Stomach smooth muscle (tissue), 2 donors: ENCODE results near the gene PLEKHA8.

Source experiments
- H3K27ac ChIP-seq: one replicate; pipeline ENCODE4 v1.7.0; 2013; ENCODE audit warnings: mild to moderate bottlenecking, low read length, inconsistent platforms
- H3K27me3 ChIP-seq, 2 donors: one replicate each; pipeline ENCODE4 v1.7.0; 2013; ENCODE audit warnings: low read length in 2 of 2; ENCODE audit not compliant: insufficient read depth in 2 of 2, control insufficient read depth in 1 of 2
- H3K36me3 ChIP-seq, 2 donors: one replicate each; pipeline ENCODE4 v1.7.0; 2013; ENCODE audit warnings: low read length in 2 of 2; ENCODE audit not compliant: control insufficient read depth in 2 of 2, insufficient read depth in 2 of 2
- H3K4me1 ChIP-seq: one replicate; pipeline ENCODE4 v1.7.0; 2013; ENCODE audit warnings: low read length; ENCODE audit not compliant: control insufficient read depth, insufficient read depth
- H3K4me3 ChIP-seq, 2 donors: one replicate each; pipeline ENCODE4 v1.7.0; 2013; ENCODE audit warnings: low read length in 2 of 2
- H3K9ac ChIP-seq, 2 donors: one replicate each; pipeline ENCODE4 v1.7.0; 2013; ENCODE audit warnings: low read length in 2 of 2, mild to moderate bottlenecking in 1 of 2
- H3K9me3 ChIP-seq, 2 donors: one replicate each; pipeline ENCODE4 v1.7.0; 2013; ENCODE audit warnings: low read length in 2 of 2; ENCODE audit not compliant: control insufficient read depth in 2 of 2
- donor health status: healthy.
- donor health status: Pancreatic carcinoma.

PLEKHA8 gene

DNA sequence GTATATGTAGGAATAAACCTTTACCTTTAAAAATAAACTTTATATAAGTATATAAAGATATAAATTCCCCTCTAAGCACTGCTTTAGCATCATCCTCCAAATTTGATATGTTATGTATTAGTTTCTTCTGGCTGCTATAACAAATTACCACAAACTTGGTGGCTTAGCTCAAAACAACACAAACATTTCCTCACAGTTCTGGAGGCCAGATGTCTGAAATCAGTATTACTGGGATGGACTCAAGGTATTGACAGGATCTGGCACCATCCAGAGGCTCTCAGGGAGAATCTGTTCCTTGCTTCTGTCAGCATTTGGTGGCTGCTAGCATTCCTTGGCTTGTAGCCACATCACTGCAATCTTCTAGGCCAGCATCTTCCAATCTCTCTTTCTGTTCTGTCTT is 31.9 kb upstream of the PLEKHA8 start:
- Histone ChIP-seq H3K9ac (no peak overlapping the region), H3K36me3 (no peaks in the 10 kb centered on the region), H3K4me1 (no peaks in the 10 kb centered on the region), H3K27ac (no peak overlapping the region), H3K4me3 (no peak overlapping the region), H3K27me3 (no peaks in the 10 kb centered on the region), H3K9me3 (peaks cover 0 to 3% of the 10 kb centered on the region in 2 donors)

DNA sequence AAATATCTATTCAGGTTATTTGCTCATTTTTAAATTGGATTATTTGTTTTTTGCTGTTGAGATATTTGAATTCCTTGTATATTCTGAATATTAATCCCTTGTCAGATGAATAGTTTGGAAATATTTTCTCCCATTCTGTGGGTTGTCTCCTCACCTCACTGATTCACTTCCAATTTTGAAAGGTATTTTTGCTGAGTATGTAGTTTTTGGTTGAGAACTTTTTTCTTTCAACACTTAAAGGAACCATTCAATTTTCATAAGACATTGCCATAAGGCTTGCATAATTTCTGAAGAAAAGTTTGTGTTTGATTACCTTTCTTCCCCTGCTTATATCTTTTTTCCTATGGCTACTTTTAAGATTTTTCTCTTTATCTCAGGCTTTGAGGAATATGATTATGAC is 29.7 kb upstream of the PLEKHA8 start:
- no peak overlapping the region for H3K4me3 ChIP-seq
- peaks cover 0 to under 1% of the 10 kb centered on the region in 2 donors for H3K9me3 ChIP-seq
- no peaks in the 10 kb centered on the region for H3K36me3 ChIP-seq
- no peak overlapping the region for H3K9ac ChIP-seq
- no peaks in the 10 kb centered on the region for H3K27me3 ChIP-seq
- no peak overlapping the region for H3K27ac ChIP-seq
- H3K4me1 ChIP-seq, result no peaks in the 10 kb centered on the region

DNA sequence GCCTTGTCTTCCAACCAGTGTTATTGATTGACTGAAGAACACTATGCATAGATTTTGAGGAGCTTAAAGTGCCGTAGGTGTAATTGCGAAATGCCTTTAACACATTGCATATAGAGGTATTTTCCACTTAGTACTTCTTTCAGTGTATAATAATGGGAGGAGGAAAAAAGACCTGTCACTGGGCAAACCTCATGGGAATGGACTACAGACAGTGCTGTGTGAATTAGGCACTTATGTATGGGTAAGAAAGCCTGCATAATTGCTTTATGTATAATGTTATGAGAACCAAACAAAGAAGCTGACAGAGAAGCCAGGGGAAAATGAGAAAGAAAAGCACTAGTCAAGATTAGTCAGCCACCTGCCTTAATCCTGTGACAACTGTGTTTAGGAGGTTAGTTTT is 26.2 kb upstream of the PLEKHA8 start:
- no peak overlapping the region for H3K9ac ChIP-seq
- H3K4me3 ChIP-seq, result no peak overlapping the region
- H3K27me3 ChIP-seq, result no peaks in the 10 kb centered on the region
- H3K4me1 ChIP-seq, result no peaks in the 10 kb centered on the region
- H3K36me3 ChIP-seq, result no peaks in the 10 kb centered on the region
- H3K27ac ChIP-seq, result no peak overlapping the region
- H3K9me3 ChIP-seq, result no peaks in the 10 kb centered on the region

DNA sequence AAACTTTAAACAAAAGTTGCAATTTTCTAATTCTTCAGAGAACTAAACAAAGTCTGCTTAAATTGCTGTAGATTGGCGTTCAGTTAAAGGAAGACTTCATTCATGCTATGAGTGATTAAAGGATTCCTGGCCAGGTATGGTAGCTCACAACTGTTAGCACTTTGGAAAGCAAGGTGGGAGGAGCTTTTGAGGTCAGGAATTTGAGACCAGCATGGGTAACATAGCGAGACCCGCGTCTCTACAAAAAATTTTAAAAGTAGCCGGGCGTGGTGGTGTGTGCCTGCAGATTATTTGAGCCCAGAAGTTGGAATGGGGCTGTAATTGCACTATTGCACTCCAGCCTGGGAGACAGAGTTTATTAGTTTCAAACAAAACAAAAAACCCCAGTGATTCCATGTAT is 25.1 kb upstream of the PLEKHA8 start:
- Histone ChIP-seq H3K36me3 (no peaks in the 10 kb centered on the region), H3K9me3 (no peaks in the 10 kb centered on the region), H3K4me1 (no peaks in the 10 kb centered on the region), H3K27me3 (no peaks in the 10 kb centered on the region), H3K4me3 (no peak overlapping the region), H3K27ac (no peak overlapping the region), H3K9ac (no peak overlapping the region)

DNA sequence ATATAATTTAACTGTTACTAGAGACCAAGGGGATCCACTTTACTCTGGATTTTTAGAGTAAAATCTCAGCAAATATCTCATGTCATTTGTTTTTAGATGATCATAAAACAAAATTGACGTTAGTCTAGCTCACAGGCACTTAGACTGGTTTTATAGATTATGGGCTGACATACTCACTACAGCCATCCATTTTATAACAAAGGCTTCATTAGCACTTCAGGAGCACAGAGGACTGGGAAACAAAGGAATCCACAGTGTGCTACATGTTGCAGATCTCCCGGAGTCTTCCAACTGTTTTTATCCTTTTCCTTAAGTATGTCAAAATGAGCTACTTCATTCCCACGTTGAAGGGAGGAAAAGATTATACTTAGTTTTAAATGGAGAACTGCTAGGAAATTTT is 22.7 kb upstream of the PLEKHA8 start:
- no peaks in the 10 kb centered on the region for H3K4me1 ChIP-seq
- no peaks in the 10 kb centered on the region for H3K9me3 ChIP-seq
- no peak overlapping the region for H3K9ac ChIP-seq
- no peaks in the 10 kb centered on the region for H3K27me3 ChIP-seq
- H3K4me3 ChIP-seq, result no peak overlapping the region
- no peak overlapping the region for H3K27ac ChIP-seq
- H3K36me3 ChIP-seq, result no peaks in the 10 kb centered on the region

DNA sequence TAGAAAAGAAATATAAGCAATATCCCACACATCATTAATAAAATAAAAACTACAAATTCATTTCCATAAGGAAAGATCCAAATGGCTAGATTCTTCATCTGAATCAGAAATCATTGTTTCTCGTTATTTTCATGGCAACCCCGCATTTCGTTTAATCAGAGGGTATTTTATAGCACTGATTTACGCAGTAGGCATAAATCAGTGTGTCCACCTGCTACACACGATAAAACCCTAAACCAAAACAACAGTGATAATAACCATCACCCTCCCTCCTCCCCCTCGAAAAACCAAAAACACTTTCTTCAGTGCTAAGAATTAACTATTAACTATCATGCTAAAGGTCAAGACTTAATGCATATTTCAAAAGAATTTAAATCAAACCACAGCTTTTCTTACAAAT is 18.2 kb upstream of the PLEKHA8 start:
- no peak overlapping the region for H3K4me3 ChIP-seq
- no peak overlapping the region for H3K9ac ChIP-seq
- no peaks in the 10 kb centered on the region for H3K36me3 ChIP-seq
- H3K4me1 ChIP-seq, result no peaks in the 10 kb centered on the region
- H3K27me3 ChIP-seq, result no peaks in the 10 kb centered on the region
- H3K9me3 ChIP-seq, result no peaks in the 10 kb centered on the region
- H3K27ac ChIP-seq, result no peak overlapping the region

DNA sequence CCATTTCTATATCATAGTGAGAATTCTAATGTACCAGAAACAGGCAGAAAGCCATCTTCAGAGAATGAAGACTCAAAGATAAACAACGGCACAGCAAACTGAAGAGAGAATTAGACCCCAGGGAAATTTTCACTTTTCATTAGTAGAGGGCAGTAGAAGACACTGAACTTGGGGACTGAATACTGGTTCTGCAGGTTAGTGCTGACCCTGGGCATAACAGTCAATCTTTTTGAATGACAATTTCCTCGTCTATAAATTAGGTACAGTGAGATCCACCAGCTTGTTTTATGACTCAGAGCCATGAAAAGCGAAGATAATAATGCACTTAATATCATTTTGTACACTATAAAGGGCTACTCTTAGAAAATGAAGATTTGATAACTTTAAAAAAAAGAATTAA is 15.5 kb upstream of the PLEKHA8 start:
- Histone ChIP-seq H3K27ac (no peak overlapping the region), H3K27me3 (no peaks in the 10 kb centered on the region), H3K4me1 (no peaks in the 10 kb centered on the region), H3K9me3 (no peaks in the 10 kb centered on the region), H3K9ac (no peak overlapping the region), H3K4me3 (no peak overlapping the region), H3K36me3 (no peaks in the 10 kb centered on the region)

DNA sequence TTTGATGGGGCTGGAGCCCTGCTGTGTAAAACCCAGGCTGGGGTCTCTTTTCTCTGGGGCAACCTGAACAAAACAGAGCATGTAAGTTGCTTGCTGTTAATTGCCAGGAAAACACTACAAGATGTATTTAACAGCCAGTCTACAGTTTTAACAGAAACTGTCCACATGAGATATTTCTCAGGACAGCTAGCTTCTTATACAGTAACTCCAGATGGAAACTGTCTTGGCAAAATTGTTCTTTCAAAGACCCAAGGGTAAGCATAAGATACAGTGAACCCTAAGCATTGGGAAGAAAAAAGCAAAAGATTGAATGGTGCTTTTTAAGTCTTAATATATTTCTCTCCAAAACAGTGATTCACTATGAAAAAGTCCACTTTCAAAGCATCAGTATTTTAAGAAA is 9.8 kb upstream of the PLEKHA8 start:
- no peaks in the 10 kb centered on the region for H3K4me1 ChIP-seq

DNA sequence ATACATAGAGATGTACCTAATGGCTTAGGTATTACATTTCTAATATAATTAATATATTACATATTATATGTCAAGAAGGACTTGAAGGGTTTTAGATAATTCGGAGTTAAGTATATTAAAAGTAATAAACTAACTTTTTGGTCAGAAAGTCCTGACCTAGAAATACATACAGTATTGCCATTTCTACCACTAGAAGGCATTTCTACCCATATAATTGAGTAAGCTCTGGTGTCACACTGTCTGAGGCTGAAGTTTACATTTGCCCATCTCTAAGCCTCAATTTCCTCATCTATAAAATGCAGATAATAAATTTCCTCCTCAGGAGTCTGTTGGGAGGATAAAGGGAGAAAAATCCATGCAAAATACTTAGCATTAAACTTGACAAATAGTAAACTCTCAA is 8.8 kb upstream of the PLEKHA8 start:
- Histone ChIP-seq H3K36me3 (peaks cover 0 to 4% of the 10 kb centered on the region in 2 donors), H3K27me3 (no peaks in the 10 kb centered on the region), H3K9me3 (no peaks in the 10 kb centered on the region), H3K4me1 (no peaks in the 10 kb centered on the region), H3K4me3 (no peak overlapping the region), H3K9ac (no peak overlapping the region), H3K27ac (no peak overlapping the region)

More for the DNA sequence above, 9.8 kb upstream of the PLEKHA8 start:
- no peaks in the 10 kb centered on the region for H3K27me3 ChIP-seq
- peaks cover 0 to 4% of the 10 kb centered on the region in 2 donors for H3K36me3 ChIP-seq
- no peak overlapping the region for H3K27ac ChIP-seq
- H3K4me3 ChIP-seq, result no peak overlapping the region
- no peak overlapping the region for H3K9ac ChIP-seq
- no peaks in the 10 kb centered on the region for H3K9me3 ChIP-seq

DNA sequence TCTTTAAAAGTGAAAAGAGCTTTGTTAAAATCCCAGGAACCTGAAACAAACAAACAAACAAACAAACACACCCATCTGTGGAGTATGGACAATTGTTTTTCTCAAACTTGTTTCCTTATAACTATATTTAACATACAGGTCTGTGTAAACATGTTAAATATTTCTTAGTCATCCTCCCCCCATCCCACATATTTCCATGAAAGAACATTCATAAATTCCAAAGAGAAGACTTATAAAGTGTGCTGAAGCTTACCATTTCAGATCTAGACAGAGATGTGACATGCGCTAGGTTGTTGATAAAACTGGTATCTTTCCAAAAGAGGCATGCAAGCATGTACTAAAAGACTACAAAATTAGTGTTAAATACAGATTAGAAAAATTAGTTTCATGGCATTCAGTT is 8.3 kb upstream of the PLEKHA8 start:
- Histone ChIP-seq H3K9ac (no peak overlapping the region), H3K4me1 (peaks cover 1% of the 10 kb centered on the region), H3K27ac (no peak overlapping the region), H3K9me3 (no peaks in the 10 kb centered on the region), H3K4me3 (no peak overlapping the region), H3K36me3 (peaks cover 0 to 4% of the 10 kb centered on the region in 2 donors), H3K27me3 (no peaks in the 10 kb centered on the region)

DNA sequence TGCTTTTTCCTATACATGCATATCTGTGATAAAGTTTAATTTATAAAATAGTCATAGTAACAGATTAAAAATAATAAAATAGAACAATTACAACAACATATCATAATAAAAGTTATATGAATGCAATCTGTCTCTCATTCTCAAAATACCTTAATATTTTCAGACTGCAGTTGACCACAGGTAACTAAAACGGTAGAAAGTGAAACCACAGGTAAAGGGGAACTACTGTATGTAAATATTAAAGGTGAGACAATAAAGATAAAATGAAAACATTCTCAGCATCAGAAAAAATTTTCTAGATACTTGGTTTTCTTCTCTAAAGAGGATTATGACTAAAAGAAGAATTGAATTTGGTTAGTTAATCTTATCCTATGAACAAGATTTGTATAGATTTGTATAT is 7.7 kb upstream of the PLEKHA8 start:
- Histone ChIP-seq H3K9ac (no peak overlapping the region), H3K4me1 (peaks cover 4% of the 10 kb centered on the region), H3K4me3 (no peak overlapping the region), H3K27me3 (no peaks in the 10 kb centered on the region), H3K9me3 (no peaks in the 10 kb centered on the region), H3K36me3 (peaks cover 0 to 4% of the 10 kb centered on the region in 2 donors), H3K27ac (no peak overlapping the region)
